ENCODE results near the gene ENTPD6. TPM values are rescaled to one million over a fixed set of nuclear protein-coding genes. Genes with fewer than 3 reads are reported as not detected.
"Not testable (repeated sequence)": the region's sequence is repeated elsewhere in the genome, so short reads cannot be mapped to it uniquely, and the experiment has no call there.

The ENTPD6 gene
- 10 to 100 TPM; 22.6 to 36.9 (median 30.0) TPM for polyA plus RNA-seq

- peak; percentile 94 to 96 (median 94) for DNase-seq
- Mint-ChIP-seq H3K4me1 (peaks cover 25 to 37% of the 10 kb centered on the region in 2 donors), H3K9me3 (no peaks in the 10 kb centered on the region), H3K4me3 (peak within 1 kb of the TSS; percentile 85 to 90 (median 88)), H3K27ac (peak within 1 kb of the TSS; percentile 82 to 94 (median 89)), H3K27me3 (ENCODE audit: low read depth in 3 of 3) (peaks cover 2 to 8% (median 5%) of the 10 kb centered on the region in 3 donors), H3K36me3 (no peaks in the 10 kb centered on the region)
These were observed at the start of gene ENTPD6 for GRCh38 chr20:25195014-25195961. Gene ENTPD6 (plus strand): TSS chr20:25195712. CDS start chr20:25206537, 10,825 bp downstream.

- Mint-ChIP-seq H3K27me3 (ENCODE audit: low read depth in 3 of 3) (peaks cover 0 to 16% (median 7%) of the 10 kb centered on the region in 3 donors), H3K4me3 (peak overlapping the region in 1 of 5 donors; percentile 29)
These were observed 48.5 kb upstream of the ENTPD6 start for GRCh38 chr20:25146976-25147375.

GRCh38 chr20:25147716-25148115, 47.8 kb upstream of the ENTPD6 start:
- peak overlapping the region in 1 of 5 donors; percentile 22 for H3K4me3 Mint-ChIP-seq
- H3K36me3 Mint-ChIP-seq, result peaks cover 0 to 4% (median 0%) of the 10 kb centered on the region in 3 donors
- no peaks in the 10 kb centered on the region for H3K9me3 Mint-ChIP-seq
- peaks cover 7 to 8% of the 10 kb centered on the region in 2 donors for H3K4me1 Mint-ChIP-seq
- H3K27me3 Mint-ChIP-seq (ENCODE audit: low read depth in 3 of 3), result peaks cover 0 to 16% (median 7%) of the 10 kb centered on the region in 3 donors
- no peak for DNase-seq
- H3K27ac Mint-ChIP-seq, result no peak overlapping the region

More at GRCh38 chr20:25146976-25147375, 48.5 kb upstream of the ENTPD6 start:
- no peak overlapping the region for H3K27ac Mint-ChIP-seq
- H3K4me1 Mint-ChIP-seq, result peaks cover 7 to 8% of the 10 kb centered on the region in 2 donors
- H3K9me3 Mint-ChIP-seq, result no peaks in the 10 kb centered on the region
- DNase-seq, result no peak
- peaks cover 0 to 4% (median 0%) of the 10 kb centered on the region in 3 donors for H3K36me3 Mint-ChIP-seq

GRCh38 chr20:25148181-25148981, 47.1 kb upstream of the ENTPD6 start:
- peak overlapping the region; percentile 82 to 91 (median 89) for H3K4me3 Mint-ChIP-seq
- H3K27ac Mint-ChIP-seq, result peak overlapping the region in 1 of 6 donors; percentile 76
- peaks cover 0 to 12% (median 7%) of the 10 kb centered on the region in 3 donors for H3K27me3 Mint-ChIP-seq (ENCODE audit: low read depth in 3 of 3)
- no peaks in the 10 kb centered on the region for H3K9me3 Mint-ChIP-seq
- H3K4me1 Mint-ChIP-seq, result peaks cover 7 to 8% of the 10 kb centered on the region in 2 donors
- peaks cover 0 to 4% (median 0%) of the 10 kb centered on the region in 3 donors for H3K36me3 Mint-ChIP-seq
- peak; percentile 23 to 25 (median 24) for DNase-seq

GRCh38 chr20:25148982-25149846, 46.3 kb upstream of the ENTPD6 start:
- no peak for DNase-seq
- Mint-ChIP-seq H3K36me3 (peaks cover 0 to 4% (median 0%) of the 10 kb centered on the region in 3 donors), H3K9me3 (no peaks in the 10 kb centered on the region), H3K27me3 (ENCODE audit: low read depth in 3 of 3) (peaks cover 0 to 14% (median 7%) of the 10 kb centered on the region in 3 donors), H3K27ac (no peak overlapping the region), H3K4me3 (peak overlapping the region; percentile 82 to 91 (median 89)), H3K4me1 (peaks cover 7 to 8% of the 10 kb centered on the region in 2 donors)

- H3K4me3 Mint-ChIP-seq, result peak overlapping the region in 2 of 5 donors; percentile 10 to 34
- H3K27me3 Mint-ChIP-seq (ENCODE audit: low read depth in 3 of 3), result peaks cover under 1 to 15% (median 7%) of the 10 kb centered on the region in 3 donors
- no peaks in the 10 kb centered on the region for H3K9me3 Mint-ChIP-seq
- peaks cover 0 to 4% (median 0%) of the 10 kb centered on the region in 3 donors for H3K36me3 Mint-ChIP-seq
- peaks cover 7 to 8% of the 10 kb centered on the region in 2 donors for H3K4me1 Mint-ChIP-seq
- no peak overlapping the region for H3K27ac Mint-ChIP-seq
- DNase-seq, result no peak
These were observed 45.5 kb upstream of the ENTPD6 start for GRCh38 chr20:25150016-25150415.

- Mint-ChIP-seq H3K36me3 (no peaks in the 10 kb centered on the region), H3K27me3 (ENCODE audit: low read depth in 3 of 3) (peaks cover 2 to 10% (median 6%) of the 10 kb centered on the region in 3 donors), H3K4me1 (no peaks in the 10 kb centered on the region), H3K27ac (no peak overlapping the region), H3K9me3 (no peaks in the 10 kb centered on the region), H3K4me3 (no peak overlapping the region)
- DNase-seq, result no peak
These were observed 37.5 kb upstream of the ENTPD6 start for GRCh38 chr20:25158043-25158442.

GRCh38 chr20:25160467-25160866, 35.0 kb upstream of the ENTPD6 start:
- Mint-ChIP-seq H3K4me1 (no peaks in the 10 kb centered on the region), H3K4me3 (no peak overlapping the region), H3K27me3 (ENCODE audit: low read depth in 3 of 3) (peaks cover 2 to 10% (median 4%) of the 10 kb centered on the region in 3 donors), H3K27ac (no peak overlapping the region), H3K9me3 (no peaks in the 10 kb centered on the region), H3K36me3 (no peaks in the 10 kb centered on the region)
- no peak for DNase-seq

- DNase-seq, result no peak
- Mint-ChIP-seq H3K9me3 (no peaks in the 10 kb centered on the region), H3K27me3 (ENCODE audit: low read depth in 3 of 3) (peaks cover 2 to 10% (median 4%) of the 10 kb centered on the region in 3 donors), H3K4me1 (no peaks in the 10 kb centered on the region), H3K4me3 (no peak overlapping the region), H3K36me3 (no peaks in the 10 kb centered on the region), H3K27ac (no peak overlapping the region)
These were observed 34.6 kb upstream of the ENTPD6 start for GRCh38 chr20:25160897-25161296.

GRCh38 chr20:25165128-25165527, 30.4 kb upstream of the ENTPD6 start:
- DNase-seq, result no peak
- Mint-ChIP-seq H3K27me3 (ENCODE audit: low read depth in 3 of 3) (peaks cover 1 to 25% (median 6%) of the 10 kb centered on the region in 3 donors), H3K9me3 (peaks cover 0 to 2% (median 0%) of the 10 kb centered on the region in 6 donors), H3K36me3 (no peaks in the 10 kb centered on the region), H3K27ac (no peak overlapping the region), H3K4me1 (no peaks in the 10 kb centered on the region), H3K4me3 (no peak overlapping the region)

GRCh38 chr20:25166105-25166782, 29.3 kb upstream of the ENTPD6 start:
- not testable (repeated sequence) for H3K4me3 Mint-ChIP-seq, H3K4me1 Mint-ChIP-seq, H3K9me3 Mint-ChIP-seq, H3K36me3 Mint-ChIP-seq, DNase-seq, H3K27ac Mint-ChIP-seq
- peaks cover 3 to 21% (median 6%) of the 10 kb centered on the region in 3 donors for H3K27me3 Mint-ChIP-seq (ENCODE audit: low read depth in 3 of 3)

- peaks cover 0 to 4% (median 0%) of the 10 kb centered on the region in 3 donors for H3K36me3 Mint-ChIP-seq
- H3K9me3 Mint-ChIP-seq, result no peaks in the 10 kb centered on the region
- peaks cover 6 to 9% (median 6%) of the 10 kb centered on the region in 3 donors for H3K27me3 Mint-ChIP-seq (ENCODE audit: low read depth in 3 of 3)
- no peak for DNase-seq
- no peaks in the 10 kb centered on the region for H3K4me1 Mint-ChIP-seq
- H3K27ac Mint-ChIP-seq, result no peak overlapping the region
- no peak overlapping the region for H3K4me3 Mint-ChIP-seq
These were observed 22.2 kb upstream of the ENTPD6 start for GRCh38 chr20:25173321-25173720.
